ENCODE data around the gene HPRT1. TPM values are rescaled to one million over a fixed set of nuclear protein-coding genes. Genes with fewer than 3 reads are reported as not detected.

The HPRT1 gene
- total RNA-seq, 4 donors from 2014 or later, result 3.0 to 8.8 (median 6.5) TPM

DNA sequence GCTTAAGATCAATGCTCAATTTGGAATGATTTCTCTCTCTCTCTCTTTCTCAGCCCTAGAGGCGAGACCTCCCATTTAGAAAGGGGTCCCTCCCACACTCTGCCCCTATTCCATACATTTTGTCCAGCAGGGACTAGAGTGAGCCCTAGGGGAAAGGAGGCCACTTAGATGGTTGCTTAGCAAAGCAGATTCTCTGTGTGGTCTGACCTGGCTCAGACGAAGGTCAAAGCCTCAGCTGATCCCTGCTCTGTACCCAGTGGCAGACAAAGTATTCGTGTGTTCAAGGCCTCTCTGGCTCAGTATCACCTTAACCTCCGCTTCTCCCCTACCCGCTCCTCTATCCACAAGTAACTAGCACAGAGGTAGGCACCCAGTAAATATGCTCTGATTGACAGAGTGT is 78.4 kb downstream of the HPRT1 start:
- H3K36me3 ChIP-seq, result no peaks in the 10 kb centered on the region
- no peak overlapping the region for H3K4me3 ChIP-seq
- DNase-seq (no peak), ATAC-seq (no peak)
- in situ Hi-C loops (cut with MboI; ENCODE audit: low sequenced_read_pairs in 4 of 4), result no loop called here
- no peaks in the 10 kb centered on the region for H3K4me1 ChIP-seq
- peaks cover 0 to 3% (median 0%) of the 10 kb centered on the region in 3 donors for H3K27me3 ChIP-seq
- intact Hi-C loops (cut with DNase I; ENCODE audit: low total_unique reads), result no loop called here
- no peaks in the 10 kb centered on the region for H3K9me3 ChIP-seq
- H3K27ac ChIP-seq, result no peak overlapping the region
- TF ChIP-seq, protein P1, sequence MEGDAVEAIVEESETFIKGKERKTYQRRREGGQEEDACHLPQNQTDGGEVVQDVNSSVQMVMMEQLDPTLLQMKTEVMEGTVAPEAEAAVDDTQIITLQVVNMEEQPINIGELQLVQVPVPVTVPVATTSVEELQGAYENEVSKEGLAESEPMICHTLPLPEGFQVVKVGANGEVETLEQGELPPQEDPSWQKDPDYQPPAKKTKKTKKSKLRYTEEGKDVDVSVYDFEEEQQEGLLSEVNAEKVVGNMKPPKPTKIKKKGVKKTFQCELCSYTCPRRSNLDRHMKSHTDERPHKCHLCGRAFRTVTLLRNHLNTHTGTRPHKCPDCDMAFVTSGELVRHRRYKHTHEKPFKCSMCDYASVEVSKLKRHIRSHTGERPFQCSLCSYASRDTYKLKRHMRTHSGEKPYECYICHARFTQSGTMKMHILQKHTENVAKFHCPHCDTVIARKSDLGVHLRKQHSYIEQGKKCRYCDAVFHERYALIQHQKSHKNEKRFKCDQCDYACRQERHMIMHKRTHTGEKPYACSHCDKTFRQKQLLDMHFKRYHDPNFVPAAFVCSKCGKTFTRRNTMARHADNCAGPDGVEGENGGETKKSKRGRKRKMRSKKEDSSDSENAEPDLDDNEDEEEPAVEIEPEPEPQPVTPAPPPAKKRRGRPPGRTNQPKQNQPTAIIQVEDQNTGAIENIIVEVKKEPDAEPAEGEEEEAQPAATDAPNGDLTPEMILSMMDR (IDR thresholded peaks at IDR 0.05 in 4 of 5, conservative IDR thresholded peaks at IDR 0.05 in 1 of 5), result no peak
- no peak for TF ChIP-seq POLR2A (IDR thresholded peaks at IDR 0.05)

DNA sequence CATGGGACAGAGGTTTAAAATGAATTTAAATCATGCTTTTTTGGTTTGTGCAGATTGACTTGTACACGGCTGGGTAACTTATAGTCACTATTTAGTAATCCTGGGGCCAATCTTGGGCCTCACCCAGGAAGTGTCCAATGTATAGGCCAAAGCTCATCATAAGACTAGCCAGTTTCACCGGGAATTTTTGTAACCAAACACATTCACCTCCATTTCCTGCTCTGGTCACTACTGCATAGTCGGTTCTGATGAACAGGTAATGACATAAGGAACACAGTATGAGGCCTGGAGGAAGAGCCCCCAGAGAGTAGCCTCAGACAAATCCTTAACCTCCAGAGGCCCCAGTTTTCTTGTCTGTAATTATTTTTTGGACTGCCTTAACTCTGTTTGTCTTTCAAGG is 81.9 kb downstream of the HPRT1 start:
- Histone ChIP-seq H3K27ac (no peak overlapping the region), H3K36me3 (no peaks in the 10 kb centered on the region), H3K4me3 (no peak overlapping the region), H3K4me1 (no peaks in the 10 kb centered on the region), H3K27me3 (peaks cover 2 to 24% (median 16%) of the 10 kb centered on the region in 3 donors), H3K9me3 (no peaks in the 10 kb centered on the region)
- no peak for DNase-seq
- in situ Hi-C loops (cut with MboI; ENCODE audit: low sequenced_read_pairs in 4 of 4) (no loop called here), intact Hi-C loops (cut with DNase I; ENCODE audit: low total_unique reads) (no loop called here)
- TF ChIP-seq, protein P1 (IDR thresholded peaks at IDR 0.05 in 4 of 5, conservative IDR thresholded peaks at IDR 0.05 in 1 of 5), result no peak
- no peak for TF ChIP-seq POLR2A (IDR thresholded peaks at IDR 0.05)
- no peak for ATAC-seq

DNA sequence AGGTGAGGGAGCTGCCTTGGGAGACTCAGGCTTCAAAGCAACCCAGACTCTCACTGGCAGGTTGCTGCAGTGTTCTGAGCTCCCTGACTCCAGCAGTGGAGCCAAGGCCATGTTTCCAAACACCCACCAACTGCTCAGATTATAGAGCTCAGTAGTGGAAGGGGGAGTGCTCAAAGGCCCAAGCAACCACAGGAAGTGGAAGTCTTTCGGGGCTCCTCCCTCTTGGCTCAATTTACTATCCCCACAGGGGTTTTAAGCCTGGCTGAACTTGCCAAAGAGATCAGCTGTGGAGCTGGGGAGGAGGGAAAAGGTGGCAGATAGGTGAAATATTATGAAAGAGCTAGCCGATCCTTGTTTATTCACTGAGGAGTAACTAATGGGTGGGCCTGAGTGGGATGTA is 82.5 kb downstream of the HPRT1 start:
- in situ Hi-C loops (cut with MboI; ENCODE audit: low sequenced_read_pairs in 4 of 4), result no loop called here
- H3K36me3 ChIP-seq, result no peaks in the 10 kb centered on the region
- no peak overlapping the region for H3K27ac ChIP-seq
- intact Hi-C loops (cut with DNase I; ENCODE audit: low total_unique reads), result no loop called here
- H3K9me3 ChIP-seq, result no peaks in the 10 kb centered on the region
- H3K4me1 ChIP-seq, result no peaks in the 10 kb centered on the region
- ATAC-seq, result no peak
- TF ChIP-seq, protein P1 (IDR thresholded peaks at IDR 0.05 in 4 of 5, conservative IDR thresholded peaks at IDR 0.05 in 1 of 5), result no peak
- DNase-seq, result no peak
- no peak overlapping the region for H3K4me3 ChIP-seq
- peaks cover 4 to 26% (median 22%) of the 10 kb centered on the region in 3 donors for H3K27me3 ChIP-seq

DNA sequence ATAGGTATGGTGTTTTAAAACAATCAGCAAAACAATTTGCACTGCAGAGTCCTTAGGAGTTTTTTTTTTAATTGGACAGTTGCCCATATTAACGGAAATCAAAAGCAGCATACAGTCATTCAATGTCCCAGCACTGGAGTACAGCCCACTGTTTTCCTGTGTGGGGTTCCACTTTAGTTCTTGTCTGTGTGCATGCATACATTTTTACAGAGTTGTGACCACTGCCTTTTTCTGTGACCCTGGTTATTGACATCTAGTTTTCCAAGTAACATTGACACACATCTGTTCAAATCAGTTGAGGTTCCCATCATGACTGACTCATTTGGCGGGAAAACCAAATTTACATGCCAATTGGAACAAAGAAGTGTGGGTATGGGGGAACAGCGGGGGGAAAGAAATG is 83.3 kb downstream of the HPRT1 start:
- no peak overlapping the region for H3K4me3 ChIP-seq
- H3K27me3 ChIP-seq, result peaks cover 12 to 27% (median 26%) of the 10 kb centered on the region in 3 donors
- no peak for DNase-seq
- in situ Hi-C loops (cut with MboI; ENCODE audit: low sequenced_read_pairs in 4 of 4) (no loop called here), intact Hi-C loops (cut with DNase I; ENCODE audit: low total_unique reads) (no loop called here)
- H3K9me3 ChIP-seq, result no peaks in the 10 kb centered on the region
- ATAC-seq, result no peak
- H3K4me1 ChIP-seq, result peaks cover 0 to 5% of the 10 kb centered on the region in 2 donors
- no peak for TF ChIP-seq POLR2A (IDR thresholded peaks at IDR 0.05)
- TF ChIP-seq, protein P1 (IDR thresholded peaks at IDR 0.05 in 4 of 5, conservative IDR thresholded peaks at IDR 0.05 in 1 of 5), result no peak
- H3K27ac ChIP-seq, result no peak overlapping the region
- no peaks in the 10 kb centered on the region for H3K36me3 ChIP-seq

DNA sequence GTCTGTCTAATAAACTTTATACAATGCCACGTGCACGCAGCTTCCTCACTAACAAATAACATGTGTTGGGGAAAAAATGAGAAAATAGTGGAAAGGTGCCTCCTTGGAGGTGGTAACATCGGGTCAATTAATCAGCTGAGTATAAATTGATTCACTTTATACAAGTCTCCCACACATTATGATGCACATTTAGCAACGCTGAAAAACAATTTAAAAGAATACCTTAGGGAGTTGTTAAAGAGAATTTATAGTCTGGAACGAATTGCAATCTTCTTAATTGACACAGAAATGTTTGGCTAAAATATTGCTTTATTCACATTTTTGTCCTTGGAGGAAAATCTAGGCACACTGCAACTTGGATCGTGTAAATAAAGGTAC is 84.2 kb downstream of the HPRT1 start:
- TF ChIP-seq, protein P1 (IDR thresholded peaks at IDR 0.05 in 4 of 5, conservative IDR thresholded peaks at IDR 0.05 in 1 of 5), result no peak
- TF ChIP-seq POLR2A (IDR thresholded peaks at IDR 0.05), result no peak
- no peak overlapping the region for H3K27ac ChIP-seq

More for the DNA sequence above, 84.2 kb downstream of the HPRT1 start:
- Histone ChIP-seq H3K9me3 (no peaks in the 10 kb centered on the region), H3K36me3 (no peaks in the 10 kb centered on the region), H3K4me3 (no peak overlapping the region), H3K27me3 (peaks cover 20 to 30% (median 30%) of the 10 kb centered on the region in 3 donors), H3K4me1 (peaks cover 0 to 13% of the 10 kb centered on the region in 2 donors)
- in situ Hi-C loops (cut with MboI; ENCODE audit: low sequenced_read_pairs in 4 of 4), result no loop called here
- intact Hi-C loops (cut with DNase I; ENCODE audit: low total_unique reads), result no loop called here
- DNase-seq (no peak), ATAC-seq (no peak)
